BLaER1 treated with 17β-estradiol and CSF1 and Interleukin-3, amounts not matched to agents 10 nM and 100 nM (cell line): ENCODE data around the gene CDCA3.
"Not testable (repeated sequence)": the region's sequence is repeated elsewhere in the genome, so short reads cannot be mapped to it uniquely, and the experiment has no call there.

Source experiments
- H3K27ac ChIP-seq, 11 experiments: shearing (Covaris generic); formaldehyde crosslinking; 2 replicates each; pipeline ENCODE4 v1.8.1; 2022
- H3K27me3 ChIP-seq, 11 experiments: shearing (Covaris generic); formaldehyde crosslinking; 2 replicates each; pipeline ENCODE4 v1.8.1; 2022
- H3K36me3 ChIP-seq, 11 experiments: shearing (Covaris generic); formaldehyde crosslinking; 2 replicates each; pipeline ENCODE4 v1.8.1; 2022
- H3K4me1 ChIP-seq, 10 experiments: shearing (Covaris generic); formaldehyde crosslinking; 2 replicates each; pipeline ENCODE4 v1.8.1; 2022
- H3K4me2 ChIP-seq, 11 experiments: shearing (Covaris generic); formaldehyde crosslinking; 2 replicates each; pipeline ENCODE4 v1.8.1; 2022
- H3K4me3 ChIP-seq, 10 experiments: shearing (Covaris generic); formaldehyde crosslinking; 2 replicates each; pipeline ENCODE4 v1.8.1; 2022
- H3K9ac ChIP-seq, 11 experiments: shearing (Covaris generic); formaldehyde crosslinking; 2 replicates each; pipeline ENCODE4 v1.8.1; 2022
- H3K9me3 ChIP-seq, 11 experiments: shearing (Covaris generic); formaldehyde crosslinking; replicated peaks in 1 of 11; 2 replicates each; pipeline ENCODE4 v1.8.1; 2022
- H4K20me1 ChIP-seq, 11 experiments: shearing (Covaris generic); formaldehyde crosslinking; 2 replicates each; pipeline ENCODE4 v1.8.1; 2022
- Cebpa-rat ChIP-seq, 11 experiments: shearing (Covaris generic); IDR thresholded peaks; 2 replicates each; pipeline ENCODE4 v1.8.1; 2022

The CDCA3 gene

GRCh38 chr12:6873094-6874014, 22.3 kb upstream of the CDCA3 start, which contains the start of gene SPSB2:
Gene SPSB2 (minus strand): TSS chr12:6873303. CDS start chr12:6872901, 402 bp downstream.
- Histone ChIP-seq H3K27ac (peak within 1 kb of the TSS; percentile 57 to 94 (median 86)), H3K4me2 (peak within 1 kb of the TSS; percentile 94 to 100 (median 99)), H3K9me3 (no peaks in the 10 kb centered on the region), H3K4me3 (peak within 1 kb of the TSS; percentile 66 to 92 (median 76)), H3K9ac (peak within 1 kb of the TSS; percentile 82 to 99 (median 90)), H4K20me1 (peaks cover 38 to 46% (median 40%) of the 10 kb centered on the region in 11 experiments), H3K4me1 (peaks cover 47 to 60% (median 54%) of the 10 kb centered on the region in 10 experiments), H3K27me3 (no peaks in the 10 kb centered on the region), H3K36me3 (peaks cover 29 to 73% (median 47%) of the 10 kb centered on the region in 11 experiments)
- no peak for TF ChIP-seq Cebpa-rat (IDR thresholded peaks at IDR 0.05)

GRCh38 chr12:6872073-6873048, 21.3 kb upstream of the CDCA3 start:
- peak overlapping the region; percentile 66 to 92 (median 76) for H3K4me3 ChIP-seq
- H3K9me3 ChIP-seq = no peaks in the 10 kb centered on the region
- peak overlapping the region; percentile 94 to 100 (median 99) for H3K4me2 ChIP-seq
- H3K36me3 ChIP-seq = peaks cover 29 to 65% (median 43%) of the 10 kb centered on the region in 11 experiments
- TF ChIP-seq Cebpa-rat (IDR thresholded peaks at IDR 0.05) = no peak
- peak overlapping the region; percentile 82 to 99 (median 90) for H3K9ac ChIP-seq
- H3K27me3 ChIP-seq = no peaks in the 10 kb centered on the region
- H4K20me1 ChIP-seq = peaks cover 43 to 56% (median 48%) of the 10 kb centered on the region in 11 experiments
- H3K27ac ChIP-seq = peak overlapping the region; percentile 57 to 94 (median 86)
- peaks cover 47 to 62% (median 55%) of the 10 kb centered on the region in 10 experiments for H3K4me1 ChIP-seq

- H3K27me3 ChIP-seq = no peaks in the 10 kb centered on the region
- H4K20me1 ChIP-seq = peaks cover 43 to 60% (median 55%) of the 10 kb centered on the region in 11 experiments
- H3K4me2 ChIP-seq = peak overlapping the region; percentile 94 to 100 (median 99)
- no peak for TF ChIP-seq Cebpa-rat (IDR thresholded peaks at IDR 0.05)
- peaks cover 54 to 70% (median 62%) of the 10 kb centered on the region in 10 experiments for H3K4me1 ChIP-seq
- peak overlapping the region; percentile 66 to 92 (median 76); a peak in 19 of 20 replicates for H3K4me3 ChIP-seq
- peak overlapping the region; percentile 82 to 99 (median 90); a peak in 20 of 22 replicates for H3K9ac ChIP-seq
- peak overlapping the region in 7 of 11 experiments; percentile 1 to 94 (median 82); a peak in 8 of 22 replicates for H3K27ac ChIP-seq
- peaks cover 31 to 56% (median 43%) of the 10 kb centered on the region in 11 experiments for H3K36me3 ChIP-seq
- H3K9me3 ChIP-seq = no peaks in the 10 kb centered on the region
Measured at GRCh38 chr12:6871052-6871957, 20.2 kb upstream of the CDCA3 start.

- Histone ChIP-seq H4K20me1 (peaks cover 43 to 68% (median 56%) of the 10 kb centered on the region in 11 experiments), H3K9ac (peak overlapping the region; percentile 82 to 100 (median 95); a peak in 18 of 22 replicates), H3K36me3 (peaks cover 32 to 55% (median 43%) of the 10 kb centered on the region in 11 experiments), H3K4me3 (peak overlapping the region in 5 of 10 experiments; percentile 82 to 100 (median 96); a peak in 8 of 20 replicates), H3K4me1 (peaks cover 59 to 76% (median 68%) of the 10 kb centered on the region in 10 experiments), H3K27ac (peak overlapping the region in 1 of 11 experiments; percentile 11; a peak in 2 of 22 replicates), H3K4me2 (peak overlapping the region; percentile 94 to 100 (median 99))
- H3K27me3 ChIP-seq, H3K9me3 ChIP-seq: not testable (repeated sequence)
Measured at GRCh38 chr12:6870304-6870703, 19.2 kb upstream of the CDCA3 start.

- H3K27me3 ChIP-seq = no peaks in the 10 kb centered on the region
- peak overlapping the region; percentile 82 to 100 (median 99) for H3K4me3 ChIP-seq
- H3K4me2 ChIP-seq = peak overlapping the region; percentile 94 to 100 (median 99)
- no peak for TF ChIP-seq Cebpa-rat (IDR thresholded peaks at IDR 0.05)
- peaks cover 43 to 68% (median 56%) of the 10 kb centered on the region in 11 experiments for H4K20me1 ChIP-seq
- peak overlapping the region; percentile 90 to 100 (median 99) for H3K9ac ChIP-seq
- H3K4me1 ChIP-seq = peaks cover 55 to 70% (median 59%) of the 10 kb centered on the region in 10 experiments
- peak overlapping the region in 8 of 11 experiments; percentile 16 to 100 (median 98); a peak in 16 of 22 replicates for H3K27ac ChIP-seq
- no peaks in the 10 kb centered on the region for H3K9me3 ChIP-seq
- peaks cover 42 to 62% (median 51%) of the 10 kb centered on the region in 11 experiments for H3K36me3 ChIP-seq
Measured at GRCh38 chr12:6869049-6870021, 18.2 kb upstream of the CDCA3 start.

- H3K27ac ChIP-seq = peak overlapping the region; percentile 91 to 100 (median 97)
- peaks cover 50 to 62% (median 54%) of the 10 kb centered on the region in 10 experiments for H3K4me1 ChIP-seq
- H3K9me3 ChIP-seq = no peaks in the 10 kb centered on the region
- peaks cover 43 to 68% (median 56%) of the 10 kb centered on the region in 11 experiments for H4K20me1 ChIP-seq
- peaks cover 51 to 71% (median 60%) of the 10 kb centered on the region in 11 experiments for H3K36me3 ChIP-seq
- H3K4me2 ChIP-seq = peak overlapping the region; percentile 94 to 100 (median 99)
- peak overlapping the region; percentile 90 to 100 (median 99) for H3K9ac ChIP-seq
- TF ChIP-seq Cebpa-rat (IDR thresholded peaks at IDR 0.05) = no peak
- no peaks in the 10 kb centered on the region for H3K27me3 ChIP-seq
- H3K4me3 ChIP-seq = peak overlapping the region; percentile 82 to 100 (median 99)
Measured at GRCh38 chr12:6868211-6869048, 17.3 kb upstream of the CDCA3 start.
